Endothelial cell of umbilical vein (primary cell): ENCODE data around the gene CD48. TPM values are rescaled to one million over a fixed set of nuclear protein-coding genes. Genes with fewer than 3 reads are reported as not detected.

Experiments
- BruUV-seq: library from RNA; stranded (reverse); fragments of 400-500 nt; replicated peaks from 2 replicates; lab custom pipeline; 2021; lab: Mats Ljungman, UMichigan
- CTCF ChIA-PET: fragments of 300-600, 350-600 bp; sonication (Branson Sonifier 250); formaldehyde crosslinking; loops from one replicate; lab custom pipeline; 2021; ENCODE audit warnings: antibody characterized with exemption, inconsistent platforms; lab: Charles Lee
- POLR2A ChIA-PET: fragments of 300-600, 350-600 bp; sonication (Branson Sonifier 250); formaldehyde crosslinking; loops from one replicate; lab custom pipeline; 2021; ENCODE audit warnings: antibody characterized with exemption, inconsistent platforms; lab: Charles Lee
- DNase-seq: peaks from one replicate; pipeline ENCODE4 v3.0.0-alpha.2; 2011; ENCODE audit warnings: low read depth, low spot score
- FAIRE-seq: peaks from 2 replicates; lab custom pipeline; 2011; peaks lifted over from hg19 to GRCh38; lab: Jason Lieb, UNC
- H2AFZ ChIP-seq: 2 replicates; pipeline ENCODE4 v1.6.0; 2012; ENCODE audit warnings: low read depth, low read length, control low read depth, inconsistent platforms
- H3K27ac ChIP-seq: 2 replicates; pipeline ENCODE4 v1.5.1; 2011; ENCODE audit warnings: low read depth, mild to moderate bottlenecking, control low read depth, low read length, moderate library complexity; ENCODE audit not compliant: insufficient read depth
- H3K27me3 ChIP-seq, 2 experiments: 2 replicates each; pipeline versions ENCODE4 v1.6.0 to v1.6.1; 2011; ENCODE audit warnings: low read length in 2 of 2, mixed read lengths in 1 of 2; ENCODE audit not compliant: control insufficient read depth in 2 of 2, insufficient read depth in 2 of 2
- H3K36me3 ChIP-seq, 2 experiments: 2 replicates in 1 of 2; 3 replicates in 1 of 2; pipeline ENCODE4 v1.5.1; 2011; ENCODE audit warnings: low read length in 2 of 2, mild to moderate bottlenecking in 1 of 2, moderate library complexity in 1 of 2; ENCODE audit not compliant: control insufficient read depth in 2 of 2, insufficient read depth in 2 of 2; ENCODE audit errors: extremely low read depth in 1 of 2
- H3K4me1 ChIP-seq: 3 replicates; pipeline ENCODE4 v1.5.1; 2011; ENCODE audit warnings: mild to moderate bottlenecking, low read length; ENCODE audit not compliant: control insufficient read depth, insufficient read depth; ENCODE audit errors: extremely low read depth
- H3K4me2 ChIP-seq: 2 replicates; pipeline ENCODE4 v1.6.1; 2011; ENCODE audit warnings: low read length, control low read depth, mixed read lengths; ENCODE audit not compliant: insufficient read depth
- H3K4me3 ChIP-seq, 3 experiments: fragments of 200-600 bp in 1 of 3; sonication (generic), shearing (Covaris generic) in 1 of 3; replicated peaks in 1 of 3; 2 replicates each; pipeline ENCODE4 v1.5.1; 2011 to 2016; ENCODE audit warnings: control low read depth in 3 of 3, low read length in 3 of 3, mild to moderate bottlenecking in 2 of 3, inconsistent platforms in 1 of 3, low read depth in 1 of 3, moderate library complexity in 1 of 3; ENCODE audit not compliant: insufficient read depth in 1 of 3
- H3K79me2 ChIP-seq: 2 replicates; pipeline ENCODE4 v1.6.0; 2012; ENCODE audit warnings: low read length, inconsistent platforms; ENCODE audit not compliant: control insufficient read depth, insufficient read depth
- H3K9ac ChIP-seq: replicated peaks from 2 replicates; pipeline ENCODE3; 2011; ENCODE audit warnings: low read length, control low read depth; ENCODE audit not compliant: insufficient read depth; ENCODE audit errors: extremely low read depth
- H3K9me1 ChIP-seq: replicated peaks from 3 replicates; pipeline ENCODE4 v1.6.0; 2011; ENCODE audit warnings: mild to moderate bottlenecking, low read length; ENCODE audit not compliant: control insufficient read depth, insufficient read depth; ENCODE audit errors: extremely low read depth
- H3K9me3 ChIP-seq: replicated peaks from 2 replicates; pipeline ENCODE4 v1.5.1; 2012; ENCODE audit warnings: low read length, inconsistent platforms; ENCODE audit not compliant: control insufficient read depth, insufficient read depth
- H4K20me1 ChIP-seq: replicated peaks from 2 replicates; pipeline ENCODE3; 2011; ENCODE audit warnings: mild to moderate bottlenecking, low read length; ENCODE audit not compliant: control insufficient read depth, insufficient read depth; ENCODE audit errors: extremely low read depth
- CTCF ChIP-seq, 2 donors: IDR thresholded peaks; 1 replicate in 1 of 2; 2 replicates in 1 of 2; pipeline ENCODE4 v1.5.1; 2011; ENCODE audit warnings: low read length in 2 of 2, mild to moderate bottlenecking in 2 of 2, moderate library complexity in 2 of 2, control low read depth in 1 of 2, inconsistent platforms in 1 of 2, low read depth in 1 of 2; ENCODE audit not compliant: insufficient read depth in 1 of 2; ENCODE audit errors: extremely low read depth in 1 of 2
- FOS ChIP-seq: IDR thresholded peaks from 2 replicates; pipeline ENCODE4 v1.6.1; 2011; ENCODE audit warnings: mild to moderate bottlenecking, low read length, moderate library complexity, borderline replicate concordance; ENCODE audit not compliant: insufficient read depth
- JUN ChIP-seq: IDR thresholded peaks from 2 replicates; pipeline ENCODE4 v1.6.1; 2011; ENCODE audit warnings: borderline replicate concordance, low read depth; ENCODE audit not compliant: insufficient read length, insufficient read depth
- MYC ChIP-seq: IDR thresholded peaks from one replicate; pipeline ENCODE4 v1.6.1; 2011; ENCODE audit warnings: mild to moderate bottlenecking, low read depth, low read length
- POLR2A ChIP-seq: IDR thresholded peaks from 2 replicates; pipeline ENCODE4 v1.6.1; 2012; ENCODE audit warnings: low read depth, mild to moderate bottlenecking, control low read depth, low read length
- dilution Hi-C: fragments of 300-500 bp; cut with MboI; formaldehyde crosslinking; loops from one replicate; pipeline ENCODE4 v1.15.0; 2019; ENCODE audit warnings: low sequenced_read_pairs; ENCODE audit not compliant: extremely low pct_ligation_motif_present
- intact Hi-C: fragments of 100-400 bp; cut with micrococcal nuclease; formaldehyde crosslinking; loops from one replicate; pipeline ENCODE4 v1.10.0; 2022
- polyA plus RNA-seq, 4 experiments: library from polyadenylated mRNA; depleted of rRNA in 3 of 4; stranded (reverse) in 3 of 4; unstranded in 1 of 4; fragments of >200 nt; gene quantifications; 2 replicates each; pipeline versions ENCODE4 v1.2.1 to v1.2.3, GENCODE V29; 2011 to 2012; ENCODE audit warnings: missing spikeins in 1 of 4
- total RNA-seq: library from RNA; stranded (reverse); gene quantifications from 2 replicates; pipeline ENCODE4 v1.2.3, GENCODE V29; 2021

CD48 gene
- total and polyA plus RNA-seq, 2 donors (not counting 3 experiments of a cell fraction or from before 2014, with no cell fraction given), result not detected

DNA sequence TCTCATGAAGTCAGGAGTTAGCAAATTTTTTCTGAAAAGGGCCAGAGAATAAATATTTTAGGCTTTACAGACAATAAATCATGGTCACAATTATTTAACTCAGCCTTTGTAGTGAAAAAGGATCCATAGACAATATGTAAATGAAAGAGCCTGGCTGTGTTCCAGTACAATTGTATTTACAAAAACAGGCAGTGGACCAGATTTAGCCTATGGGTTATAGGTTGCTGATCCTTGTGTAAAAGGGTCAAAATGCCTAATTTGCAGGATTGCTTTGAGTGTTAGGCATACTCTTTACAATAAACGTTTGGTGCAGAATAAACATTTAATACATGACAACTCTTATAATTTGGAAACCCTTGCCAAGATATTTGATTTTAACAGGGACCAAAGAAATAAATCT lies 33.9 kb upstream of the CD48 start:
- Histone ChIP-seq H3K79me2 (no peaks in the 10 kb centered on the region), H3K9me3 (no peaks in the 10 kb centered on the region), H3K36me3 (no peaks in the 10 kb centered on the region), H4K20me1 (no peaks in the 10 kb centered on the region), H3K27me3 (peaks cover 0 to 2% of the 10 kb centered on the region in 2 experiments), H3K9ac (no peak overlapping the region), H2AFZ (no peak overlapping the region), H3K4me1 (no peaks in the 10 kb centered on the region), H3K9me1 (no peaks in the 10 kb centered on the region), H3K27ac (no peak overlapping the region), H3K4me3 (no peak overlapping the region), H3K4me2 (no peak overlapping the region)
- FAIRE-seq (no peak), DNase-seq (no peak)
- dilution Hi-C loops, result no loop called here
- no peak for TF ChIP-seq POLR2A
- TF ChIP-seq JUN, result no peak
- no peak for TF ChIP-seq FOS
- TF ChIP-seq MYC, result no peak
- no peak for TF ChIP-seq CTCF (IDR thresholded peaks at IDR 0.05; ENCODE audit: extremely low read depth in 1 of 2, insufficient read depth in 1 of 2, low read depth in 1 of 2, low read length in 2 of 2)
- ChIA-PET POLR2A (interaction anchor here (0.6 kb wide), 1 partner anchor 296 kb away, joined by 3 read pairs; no protein-coding TSS in a partner anchor), CTCF (interaction anchor here (1.1 kb wide), 1 partner anchor 18 kb away, joined by 5 read pairs; no protein-coding TSS in a partner anchor)
- intact Hi-C loops, result no loop called here
- BruUV-seq, result no TSS peak
